ENCODE data around the gene LRRC10B. TPM values are rescaled to one million over a fixed set of nuclear protein-coding genes. Genes with fewer than 3 reads are reported as not detected.

LRRC10B gene
- total and polyA plus RNA-seq, 2 experiments from 2014 or later, result 0.43 TPM; not detected in 1

DNA sequence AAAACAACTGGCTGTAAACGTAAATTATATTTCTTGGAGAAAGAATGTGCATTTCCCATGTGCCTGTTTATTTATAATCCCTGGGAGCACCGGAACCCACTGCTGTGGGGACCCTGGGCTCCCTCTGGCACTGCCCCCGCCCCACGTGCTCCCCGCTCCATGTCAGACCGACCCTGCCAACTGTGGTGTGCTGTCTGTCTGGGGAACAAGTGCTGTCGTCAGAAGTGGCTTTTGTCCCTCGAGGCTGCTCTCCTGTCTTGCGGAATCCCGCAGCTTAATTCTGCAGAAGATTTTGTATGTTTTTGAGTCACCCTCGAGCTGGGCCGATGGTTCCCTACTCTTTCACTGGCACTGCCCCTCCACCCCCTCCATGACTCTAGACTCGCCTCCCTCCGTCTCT lies 2.4 kb downstream of the LRRC10B start:
- no peaks in the 10 kb centered on the region for H3K9me2 ChIP-seq (ENCODE audit: insufficient read depth)
- no peak overlapping the region for H3K4me2 ChIP-seq (ENCODE audit: unreplicated experiment)
- H3K79me2 ChIP-seq (ENCODE audit: insufficient read depth), result no peaks in the 10 kb centered on the region
- H3K4me1 ChIP-seq (ENCODE audit: insufficient read depth), result no peaks in the 10 kb centered on the region
- no peak overlapping the region for H2AFZ ChIP-seq
- no peaks in the 10 kb centered on the region for H3F3A ChIP-seq (ENCODE audit: insufficient read depth)
- 71 to 72% methylated on average over 14 of the region's 14 CpGs for WGBS, 2 experiments (ENCODE audit: low coverage in 1 of 2, low lambda C conversion rate in 2 of 2, missing lambda C conversion rate in 2 of 2)
- no peak overlapping the region for H3K27ac ChIP-seq
- no peaks in the 10 kb centered on the region for H3K9me3 ChIP-seq (ENCODE audit: low read depth)
- H3K9ac ChIP-seq, result no peak overlapping the region
- no peak for DNase-seq
- in situ Hi-C loops (cut with MboI), result no loop called here
- H4K20me1 ChIP-seq (ENCODE audit: insufficient read depth), result no peaks in the 10 kb centered on the region
- TF ChIP-seq EZH2phosphoT487 (IDR thresholded peaks at IDR 0.05; ENCODE audit: insufficient read depth, low read depth) (no peak), EZH2 (IDR thresholded peaks at IDR 0.05; ENCODE audit: insufficient read depth, poor library complexity, severe bottlenecking) (no peak)
- H3K4me3 ChIP-seq, result no peak overlapping the region
- peaks cover 20% of the 10 kb centered on the region for H3K27me3 ChIP-seq (replicated peaks; ENCODE audit: insufficient read depth)
- H3K36me3 ChIP-seq (ENCODE audit: low read depth), result no peaks in the 10 kb centered on the region

- H3K9ac ChIP-seq, result no peak overlapping the region
- H3K9me2 ChIP-seq (ENCODE audit: insufficient read depth), result no peaks in the 10 kb centered on the region
- no peaks in the 10 kb centered on the region for H3F3A ChIP-seq (ENCODE audit: insufficient read depth)
- no peak for DNase-seq
- no peak overlapping the region for H3K27ac ChIP-seq
- H3K9me3 ChIP-seq (ENCODE audit: low read depth), result no peaks in the 10 kb centered on the region
- TF ChIP-seq EZH2 (IDR thresholded peaks at IDR 0.05; ENCODE audit: insufficient read depth, poor library complexity, severe bottlenecking) (no peak), EZH2phosphoT487 (IDR thresholded peaks at IDR 0.05; ENCODE audit: insufficient read depth, low read depth) (no peak)
- H3K27me3 ChIP-seq (replicated peaks; ENCODE audit: insufficient read depth), result peaks cover 17% of the 10 kb centered on the region
- no peaks in the 10 kb centered on the region for H4K20me1 ChIP-seq (ENCODE audit: insufficient read depth)
- no peaks in the 10 kb centered on the region for H3K36me3 ChIP-seq (ENCODE audit: low read depth)
- H2AFZ ChIP-seq, result no peak overlapping the region
- H3K4me1 ChIP-seq (ENCODE audit: insufficient read depth), result no peaks in the 10 kb centered on the region
- H3K4me3 ChIP-seq, result no peak overlapping the region
- 69 to 74% methylated on average over 3 of the region's 3 CpGs for WGBS, 2 experiments (ENCODE audit: low coverage in 1 of 2, low lambda C conversion rate in 2 of 2, missing lambda C conversion rate in 2 of 2)
- in situ Hi-C loops (cut with MboI), result no loop called here
- no peaks in the 10 kb centered on the region for H3K79me2 ChIP-seq (ENCODE audit: insufficient read depth)
- no peak overlapping the region for H3K4me2 ChIP-seq (ENCODE audit: unreplicated experiment)
Observed at GRCh38 chr11:61511383-61511782, 2.8 kb downstream of the LRRC10B start.

DNA sequence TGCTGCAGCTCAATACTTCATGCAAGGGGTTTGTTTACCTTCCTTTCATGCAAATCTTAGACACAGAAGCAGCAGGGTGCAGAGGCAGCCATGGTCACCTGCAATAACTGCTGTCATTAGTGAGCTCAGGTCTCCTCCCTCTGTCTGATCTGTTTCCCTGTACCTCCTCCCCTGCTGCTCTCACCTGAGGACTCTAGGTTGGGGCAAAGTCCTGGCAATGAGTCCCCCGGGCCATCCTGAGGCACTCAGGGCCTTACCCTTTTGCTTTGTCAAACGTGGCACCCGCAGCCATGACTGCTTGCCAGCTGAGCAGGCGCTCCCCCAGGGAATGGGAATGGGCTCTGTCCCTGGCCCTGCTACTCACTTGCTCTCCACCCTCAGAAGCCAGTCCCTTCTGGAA lies 3.9 kb downstream of the LRRC10B start:
- H3K27me3 ChIP-seq (replicated peaks; ENCODE audit: insufficient read depth), result peaks cover 9% of the 10 kb centered on the region
- no peaks in the 10 kb centered on the region for H3K4me1 ChIP-seq (ENCODE audit: insufficient read depth)
- H2AFZ ChIP-seq, result no peak overlapping the region
- WGBS, 2 experiments (ENCODE audit: low coverage in 1 of 2, low lambda C conversion rate in 2 of 2, missing lambda C conversion rate in 2 of 2), result 62 to 74% methylated on average over 4 of the region's 4 CpGs
- no peak for DNase-seq
- no peaks in the 10 kb centered on the region for H3K79me2 ChIP-seq (ENCODE audit: insufficient read depth)
- H3K4me3 ChIP-seq, result no peak overlapping the region
- no peaks in the 10 kb centered on the region for H3K9me3 ChIP-seq (ENCODE audit: low read depth)
- TF ChIP-seq EZH2 (IDR thresholded peaks at IDR 0.05; ENCODE audit: insufficient read depth, poor library complexity, severe bottlenecking) (no peak), EZH2phosphoT487 (IDR thresholded peaks at IDR 0.05; ENCODE audit: insufficient read depth, low read depth) (no peak)
- H3K36me3 ChIP-seq (ENCODE audit: low read depth), result no peaks in the 10 kb centered on the region
- no peak overlapping the region for H3K9ac ChIP-seq
- in situ Hi-C loops (cut with MboI), result no loop called here
- no peak overlapping the region for H3K4me2 ChIP-seq (ENCODE audit: unreplicated experiment)
- H4K20me1 ChIP-seq (ENCODE audit: insufficient read depth), result no peaks in the 10 kb centered on the region
- no peak overlapping the region for H3K27ac ChIP-seq
- no peaks in the 10 kb centered on the region for H3F3A ChIP-seq (ENCODE audit: insufficient read depth)
- no peaks in the 10 kb centered on the region for H3K9me2 ChIP-seq (ENCODE audit: insufficient read depth)

DNA sequence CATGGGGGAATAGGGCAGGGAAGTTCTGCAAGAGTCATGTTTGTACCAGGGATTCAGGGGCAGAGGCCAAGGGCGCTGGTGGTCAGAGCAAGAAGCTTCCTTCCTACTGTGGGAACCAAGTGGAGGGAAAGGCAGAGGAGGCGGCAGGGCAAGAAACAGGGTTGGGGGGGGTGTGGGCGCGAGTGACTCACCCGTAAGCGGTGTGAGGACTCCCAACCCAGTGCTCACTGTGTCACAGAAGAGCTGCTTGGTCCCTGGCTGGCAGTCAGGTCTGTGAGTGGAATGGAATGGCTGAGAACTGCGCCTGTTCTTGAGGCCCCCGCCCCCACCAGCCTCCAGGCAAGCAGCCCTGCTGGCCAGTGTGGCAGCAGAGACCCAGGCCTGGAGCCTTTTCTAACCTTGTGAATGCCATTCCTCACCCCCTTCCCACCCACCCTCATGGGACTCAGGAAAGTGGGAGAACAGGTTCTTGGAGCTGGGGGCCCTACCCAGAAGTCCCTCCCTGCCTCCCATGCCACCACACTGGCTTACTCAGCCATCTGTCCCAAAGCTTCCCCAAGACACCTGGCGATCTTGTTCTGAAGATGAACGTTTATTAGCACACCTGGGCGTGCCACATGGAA lies 4.7 kb downstream of the LRRC10B start:
- in situ Hi-C loops (cut with MboI), result no loop called here
- no peak overlapping the region for H3K9ac ChIP-seq
- no peak for TF ChIP-seq EZH2 (IDR thresholded peaks at IDR 0.05; ENCODE audit: insufficient read depth, poor library complexity, severe bottlenecking)
- TF ChIP-seq EZH2phosphoT487 (IDR thresholded peaks at IDR 0.05; ENCODE audit: insufficient read depth, low read depth), result no peak
- WGBS, 2 experiments (ENCODE audit: low coverage in 1 of 2, low lambda C conversion rate in 2 of 2, missing lambda C conversion rate in 2 of 2), result 81 to 82% methylated on average over 10 to 11 of the region's 11 CpGs
- no peak overlapping the region for H3K27ac ChIP-seq
- no peaks in the 10 kb centered on the region for H3F3A ChIP-seq (ENCODE audit: insufficient read depth)
- no peaks in the 10 kb centered on the region for H3K4me1 ChIP-seq (ENCODE audit: insufficient read depth)
- no peak overlapping the region for H3K4me3 ChIP-seq
- DNase-seq, result no peak
- H3K9me2 ChIP-seq (ENCODE audit: insufficient read depth), result no peaks in the 10 kb centered on the region
- H2AFZ ChIP-seq, result no peak overlapping the region
- 0 out of 2 replicates have a peak, but pooled peaks cover 1% of the 10 kb centered on the region for H3K27me3 ChIP-seq (replicated peaks; ENCODE audit: insufficient read depth)
- H3K79me2 ChIP-seq (ENCODE audit: insufficient read depth), result no peaks in the 10 kb centered on the region
- H4K20me1 ChIP-seq (ENCODE audit: insufficient read depth), result no peaks in the 10 kb centered on the region
- no peak overlapping the region for H3K4me2 ChIP-seq (ENCODE audit: unreplicated experiment)
- H3K9me3 ChIP-seq (ENCODE audit: low read depth), result no peaks in the 10 kb centered on the region
- no peaks in the 10 kb centered on the region for H3K36me3 ChIP-seq (ENCODE audit: low read depth)
